Measurements from ENCODE around the gene PIP4K2C. TPM values are rescaled to one million over a fixed set of nuclear protein-coding genes. Genes with fewer than 3 reads are reported as not detected.

PIP4K2C gene
- total RNA-seq, 1 donor from 2014 or later, result 27.6 TPM

- Mint-ChIP-seq H3K36me3 (no peaks in the 10 kb centered on the region), H3K27me3 (peaks cover 71% of the 10 kb centered on the region)
- TF ChIP-seq, protein P1, sequence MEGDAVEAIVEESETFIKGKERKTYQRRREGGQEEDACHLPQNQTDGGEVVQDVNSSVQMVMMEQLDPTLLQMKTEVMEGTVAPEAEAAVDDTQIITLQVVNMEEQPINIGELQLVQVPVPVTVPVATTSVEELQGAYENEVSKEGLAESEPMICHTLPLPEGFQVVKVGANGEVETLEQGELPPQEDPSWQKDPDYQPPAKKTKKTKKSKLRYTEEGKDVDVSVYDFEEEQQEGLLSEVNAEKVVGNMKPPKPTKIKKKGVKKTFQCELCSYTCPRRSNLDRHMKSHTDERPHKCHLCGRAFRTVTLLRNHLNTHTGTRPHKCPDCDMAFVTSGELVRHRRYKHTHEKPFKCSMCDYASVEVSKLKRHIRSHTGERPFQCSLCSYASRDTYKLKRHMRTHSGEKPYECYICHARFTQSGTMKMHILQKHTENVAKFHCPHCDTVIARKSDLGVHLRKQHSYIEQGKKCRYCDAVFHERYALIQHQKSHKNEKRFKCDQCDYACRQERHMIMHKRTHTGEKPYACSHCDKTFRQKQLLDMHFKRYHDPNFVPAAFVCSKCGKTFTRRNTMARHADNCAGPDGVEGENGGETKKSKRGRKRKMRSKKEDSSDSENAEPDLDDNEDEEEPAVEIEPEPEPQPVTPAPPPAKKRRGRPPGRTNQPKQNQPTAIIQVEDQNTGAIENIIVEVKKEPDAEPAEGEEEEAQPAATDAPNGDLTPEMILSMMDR (conservative IDR thresholded peaks at IDR 0.05), result no peak
Measured at GRCh38 chr12:57550641-57551549, 40.1 kb upstream of the PIP4K2C start.

DNA sequence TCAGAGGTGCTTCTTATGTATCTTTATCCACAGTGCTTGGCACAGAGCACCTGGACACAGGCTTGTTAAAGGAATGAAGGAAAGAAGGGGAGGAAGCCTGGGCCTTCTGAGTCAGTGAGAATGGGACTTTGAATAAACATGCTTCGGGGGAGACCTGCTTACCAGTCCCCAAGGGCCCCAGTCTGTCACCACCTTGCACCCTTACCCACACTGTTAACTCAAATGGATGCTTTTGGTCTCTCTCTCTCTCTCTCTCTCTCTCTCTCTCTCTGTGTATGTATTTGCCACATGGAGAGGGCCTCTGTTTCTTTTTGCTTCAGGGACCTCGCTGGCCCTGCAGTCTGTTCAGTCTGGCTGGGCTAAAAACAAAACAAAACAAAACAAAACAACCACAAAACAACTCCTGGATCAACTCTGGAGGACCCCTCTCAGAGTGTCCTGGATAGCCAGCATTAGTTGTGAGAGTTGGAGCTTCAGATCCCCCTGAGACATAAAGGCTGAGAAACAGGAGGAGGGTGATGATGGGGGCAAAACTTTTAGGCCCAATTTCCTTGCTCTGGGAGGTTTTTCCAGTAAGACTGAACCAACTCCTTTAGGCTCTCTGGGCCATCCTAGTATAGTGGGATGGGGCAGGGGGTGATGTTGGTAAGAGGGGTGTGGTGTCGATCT is 39.2 kb upstream of the PIP4K2C start:
- H3K27me3 Mint-ChIP-seq, result peaks cover 71% of the 10 kb centered on the region
- peak overlapping the region; percentile 79 for H3K4me3 Mint-ChIP-seq
- TF ChIP-seq, protein P1 (conservative IDR thresholded peaks at IDR 0.05), result no peak
- no peaks in the 10 kb centered on the region for H3K36me3 Mint-ChIP-seq
- peaks cover 17% of the 10 kb centered on the region for H3K4me1 Mint-ChIP-seq (ENCODE audit: unreplicated experiment)
- DNase-seq (ENCODE audit: extremely low spot score, unreplicated experiment), result no peak
- no peak overlapping the region for H3K27ac Mint-ChIP-seq
- H3K9me3 Mint-ChIP-seq, result no peaks in the 10 kb centered on the region

More at GRCh38 chr12:57550641-57551549, 40.1 kb upstream of the PIP4K2C start:
- no peak for DNase-seq (ENCODE audit: extremely low spot score, unreplicated experiment)
- Mint-ChIP-seq H3K4me3 (peak overlapping the region; percentile 79), H3K9me3 (no peaks in the 10 kb centered on the region), H3K27ac (no peak overlapping the region), H3K4me1 (ENCODE audit: unreplicated experiment) (peaks cover 20% of the 10 kb centered on the region)

DNA sequence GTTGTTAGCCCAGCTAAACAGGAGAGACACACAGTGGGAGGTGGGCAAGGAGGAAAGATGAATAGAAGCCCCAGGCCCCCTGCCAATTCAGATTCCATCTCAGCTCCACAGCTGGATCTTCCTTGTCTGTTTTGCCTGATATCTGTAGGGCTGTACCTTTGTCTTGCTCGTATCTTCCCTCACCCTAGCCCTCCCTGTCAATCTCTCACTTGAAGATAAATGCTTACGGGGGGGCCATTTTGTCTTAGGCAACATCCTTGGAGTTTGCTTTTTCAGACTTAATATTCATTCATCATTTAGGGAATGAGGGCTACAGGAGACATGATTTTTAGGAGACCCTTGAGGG is 38.7 kb upstream of the PIP4K2C start:
- H3K4me1 Mint-ChIP-seq (ENCODE audit: unreplicated experiment), result peaks cover 13% of the 10 kb centered on the region
- H3K27me3 Mint-ChIP-seq, result peaks cover 68% of the 10 kb centered on the region
- no peak overlapping the region for H3K4me3 Mint-ChIP-seq

GRCh38 chr12:57552835-57553313 is 38.1 kb upstream of the PIP4K2C start:
- Mint-ChIP-seq H3K4me1 (ENCODE audit: unreplicated experiment) (peaks cover 12% of the 10 kb centered on the region), H3K27me3 (peaks cover 62% of the 10 kb centered on the region)

More for the DNA sequence above, 38.7 kb upstream of the PIP4K2C start:
- H3K9me3 Mint-ChIP-seq, result no peaks in the 10 kb centered on the region
- H3K36me3 Mint-ChIP-seq, result no peaks in the 10 kb centered on the region
- no peak overlapping the region for H3K27ac Mint-ChIP-seq
- TF ChIP-seq, protein P1 (conservative IDR thresholded peaks at IDR 0.05), result no peak
- DNase-seq (ENCODE audit: extremely low spot score, unreplicated experiment), result no peak

More at GRCh38 chr12:57552835-57553313, 38.1 kb upstream of the PIP4K2C start:
- H3K27ac Mint-ChIP-seq, result no peak overlapping the region
- H3K36me3 Mint-ChIP-seq, result no peaks in the 10 kb centered on the region
- TF ChIP-seq, protein P1 (conservative IDR thresholded peaks at IDR 0.05), result no peak
- H3K4me3 Mint-ChIP-seq, result no peak overlapping the region
- no peak for DNase-seq (ENCODE audit: extremely low spot score, unreplicated experiment)
- H3K9me3 Mint-ChIP-seq, result no peaks in the 10 kb centered on the region
